Measurements from ENCODE around the gene CDS2. TPM values are rescaled to one million over a fixed set of nuclear protein-coding genes. Genes with fewer than 3 reads are reported as not detected.
A peak's percentile ranks its signal among the peaks of the same experiment; 100 is the strongest.
"Not testable (repeated sequence)": the region's sequence is repeated elsewhere in the genome, so short reads cannot be mapped to it uniquely, and the experiment has no call there.

CDS2 gene
- total RNA-seq, 1 experiment from 2014 or later = 26.3 TPM

- peaks cover 61% of the 10 kb centered on the region for H3K36me3 Mint-ChIP-seq (ENCODE audit: insufficient read depth, unreplicated experiment)
- no TSS peak for BruUV-seq (replicated peaks)
- H3K27ac Mint-ChIP-seq (ENCODE audit: low read depth, unreplicated experiment) = no peak overlapping the region
- H3K4me1 Mint-ChIP-seq (ENCODE audit: insufficient read depth, unreplicated experiment) = no peaks in the 10 kb centered on the region
- no peak for TF ChIP-seq CTCF (IDR thresholded peaks at IDR 0.05; ENCODE audit: unreplicated experiment)
- POLR2A ChIA-PET = interaction anchor here (0.6 to 1.0 kb wide), 2 partner anchors 17 to 134 kb away, joined by 3 read pairs; no protein-coding TSS in a partner anchor
- intact Hi-C loops (cut with micrococcal nuclease) = no loop called here
- H3K9me3 Mint-ChIP-seq (ENCODE audit: unreplicated experiment) = no peaks in the 10 kb centered on the region
- no peak for DNase-seq (ENCODE audit: unreplicated experiment)
- no peaks in the 10 kb centered on the region for H3K27me3 Mint-ChIP-seq (ENCODE audit: insufficient read depth, unreplicated experiment)
- H3K4me3 Mint-ChIP-seq (ENCODE audit: unreplicated experiment) = no peak overlapping the region
- CTCF ChIA-PET = interaction anchor here (0.5 to 1.6 kb wide), 4 partner anchors 23 to 356 kb away, joined by 3 to 7 read pairs (median 4); no protein-coding TSS in a partner anchor
Measured at GRCh38 chr20:5096463-5096862, 30.3 kb upstream of the CDS2 start.

- H3K27ac Mint-ChIP-seq (ENCODE audit: low read depth, unreplicated experiment) = peak overlapping the region; percentile 14
- CTCF ChIA-PET = interaction anchor here (0.5 to 5.8 kb wide), 19 partner anchors 8 to 379 kb away, joined by 3 to 132 read pairs (median 4); partner anchors contain the start of genes CDS2 and PRND
- intact Hi-C loops (cut with micrococcal nuclease); BruUV-seq (replicated peaks); H3K9me3 Mint-ChIP-seq (ENCODE audit: unreplicated experiment); H3K4me1 Mint-ChIP-seq (ENCODE audit: insufficient read depth, unreplicated experiment); H3K4me3 Mint-ChIP-seq (ENCODE audit: unreplicated experiment); H3K27me3 Mint-ChIP-seq (ENCODE audit: insufficient read depth, unreplicated experiment); DNase-seq (ENCODE audit: unreplicated experiment): not testable (repeated sequence)
- POLR2A ChIA-PET = interaction anchor here (0.7 to 3.6 kb wide), 3 partner anchors 12 to 120 kb away, joined by 3 to 20 read pairs (median 3); no protein-coding TSS in a partner anchor
- peaks cover 73% of the 10 kb centered on the region for H3K36me3 Mint-ChIP-seq (ENCODE audit: insufficient read depth, unreplicated experiment)
Measured at GRCh38 chr20:5099009-5099408, 27.8 kb upstream of the CDS2 start.

GRCh38 chr20:5099909-5100308 is 26.9 kb upstream of the CDS2 start:
- BruUV-seq (replicated peaks) = TSS peak; percentile 75
- H3K4me3 Mint-ChIP-seq (ENCODE audit: unreplicated experiment); H3K9me3 Mint-ChIP-seq (ENCODE audit: unreplicated experiment); H3K27ac Mint-ChIP-seq (ENCODE audit: low read depth, unreplicated experiment); H3K27me3 Mint-ChIP-seq (ENCODE audit: insufficient read depth, unreplicated experiment); DNase-seq (ENCODE audit: unreplicated experiment); H3K4me1 Mint-ChIP-seq (ENCODE audit: insufficient read depth, unreplicated experiment): not testable (repeated sequence)
- POLR2A ChIA-PET = interaction anchor here (0.6 to 3.6 kb wide), 6 partner anchors 8 to 904 kb away, joined by 3 to 20 read pairs (median 4); partner anchors contain the start of gene SLC23A2
- H3K36me3 Mint-ChIP-seq (ENCODE audit: insufficient read depth, unreplicated experiment) = peaks cover 78% of the 10 kb centered on the region
- intact Hi-C loops (cut with micrococcal nuclease) = loop anchor here (1.0 to 10.0 kb wide), 4 partner anchors 44 to 493 kb away; no protein-coding TSS in a partner anchor
- CTCF ChIA-PET = interaction anchor here (0.6 to 5.8 kb wide), 29 partner anchors 11 to 492 kb away, joined by 3 to 132 read pairs (median 6); partner anchors contain the start of gene CDS2

- peak overlapping the region; percentile 49 for H3K27ac Mint-ChIP-seq (ENCODE audit: low read depth, unreplicated experiment)
- POLR2A ChIA-PET = interaction anchor here (0.5 to 3.6 kb wide), 9 partner anchors 9 to 146 kb away, joined by 3 to 20 read pairs (median 3); partner anchors contain the start of genes CDS2, PCNA and SLC23A2
- intact Hi-C loops (cut with micrococcal nuclease) = loop anchor here (1.0 to 10.0 kb wide), 4 partner anchors 45 to 494 kb away; no protein-coding TSS in a partner anchor
- no peaks in the 10 kb centered on the region for H3K9me3 Mint-ChIP-seq (ENCODE audit: unreplicated experiment)
- H3K4me1 Mint-ChIP-seq (ENCODE audit: insufficient read depth, unreplicated experiment) = no peaks in the 10 kb centered on the region
- TF ChIP-seq CTCF (IDR thresholded peaks at IDR 0.05; ENCODE audit: unreplicated experiment) = peak; percentile 77
- no TSS peak for BruUV-seq (replicated peaks)
- DNase-seq (ENCODE audit: unreplicated experiment) = peak; percentile 77
- peaks cover 73% of the 10 kb centered on the region for H3K36me3 Mint-ChIP-seq (ENCODE audit: insufficient read depth, unreplicated experiment)
- no peak overlapping the region for H3K4me3 Mint-ChIP-seq (ENCODE audit: unreplicated experiment)
- H3K27me3 Mint-ChIP-seq (ENCODE audit: insufficient read depth, unreplicated experiment) = no peaks in the 10 kb centered on the region
- CTCF ChIA-PET = interaction anchor here (0.6 to 5.8 kb wide), 69 partner anchors 8 to 928 kb away, joined by 3 to 132 read pairs (median 5); partner anchors contain the start of genes CDS2 and PCNA
Measured at GRCh38 chr20:5100684-5101347, 26.0 kb upstream of the CDS2 start.

GRCh38 chr20:5104479-5104878 is 22.3 kb upstream of the CDS2 start:
- ChIA-PET POLR2A (interaction anchor here (1.6 kb wide), 1 partner anchor 149 kb away, joined by 3 read pairs; no protein-coding TSS in a partner anchor), CTCF (interaction anchor here (0.7 to 1.2 kb wide), 2 partner anchors 91 to 144 kb away, joined by 3 read pairs; no protein-coding TSS in a partner anchor)
- Mint-ChIP-seq H3K4me3 (ENCODE audit: unreplicated experiment) (no peak overlapping the region), H3K36me3 (ENCODE audit: insufficient read depth, unreplicated experiment) (peaks cover 83% of the 10 kb centered on the region), H3K27ac (ENCODE audit: low read depth, unreplicated experiment) (no peak overlapping the region), H3K4me1 (ENCODE audit: insufficient read depth, unreplicated experiment) (no peaks in the 10 kb centered on the region), H3K9me3 (ENCODE audit: unreplicated experiment) (no peaks in the 10 kb centered on the region), H3K27me3 (ENCODE audit: insufficient read depth, unreplicated experiment) (no peaks in the 10 kb centered on the region)
- TF ChIP-seq CTCF (IDR thresholded peaks at IDR 0.05; ENCODE audit: unreplicated experiment) = no peak
- BruUV-seq (replicated peaks) = no TSS peak
- DNase-seq (ENCODE audit: unreplicated experiment) = no peak
- intact Hi-C loops (cut with micrococcal nuclease) = loop anchor here (10.0 kb wide), 1 partner anchor 110 kb away; no protein-coding TSS in a partner anchor

Measured in MCF 10A (cell line).